Measurements from ENCODE around the gene TRPM2.
"Not testable (repeated sequence)": the region's sequence is repeated elsewhere in the genome, so short reads cannot be mapped to it uniquely, and the experiment has no call there.

TRPM2 gene

GRCh38 chr21:44354775-44355771 is 1.7 kb downstream of the TRPM2 start:
- DNase-seq (ENCODE audit: low read depth): no peak

GRCh38 chr21:44356160-44356559 is 2.7 kb downstream of the TRPM2 start:
- DNase-seq (ENCODE audit: low read depth): no peak

GRCh38 chr21:44356636-44357035 is 3.2 kb downstream of the TRPM2 start:
- no peak for DNase-seq (ENCODE audit: low read depth)

DNA sequence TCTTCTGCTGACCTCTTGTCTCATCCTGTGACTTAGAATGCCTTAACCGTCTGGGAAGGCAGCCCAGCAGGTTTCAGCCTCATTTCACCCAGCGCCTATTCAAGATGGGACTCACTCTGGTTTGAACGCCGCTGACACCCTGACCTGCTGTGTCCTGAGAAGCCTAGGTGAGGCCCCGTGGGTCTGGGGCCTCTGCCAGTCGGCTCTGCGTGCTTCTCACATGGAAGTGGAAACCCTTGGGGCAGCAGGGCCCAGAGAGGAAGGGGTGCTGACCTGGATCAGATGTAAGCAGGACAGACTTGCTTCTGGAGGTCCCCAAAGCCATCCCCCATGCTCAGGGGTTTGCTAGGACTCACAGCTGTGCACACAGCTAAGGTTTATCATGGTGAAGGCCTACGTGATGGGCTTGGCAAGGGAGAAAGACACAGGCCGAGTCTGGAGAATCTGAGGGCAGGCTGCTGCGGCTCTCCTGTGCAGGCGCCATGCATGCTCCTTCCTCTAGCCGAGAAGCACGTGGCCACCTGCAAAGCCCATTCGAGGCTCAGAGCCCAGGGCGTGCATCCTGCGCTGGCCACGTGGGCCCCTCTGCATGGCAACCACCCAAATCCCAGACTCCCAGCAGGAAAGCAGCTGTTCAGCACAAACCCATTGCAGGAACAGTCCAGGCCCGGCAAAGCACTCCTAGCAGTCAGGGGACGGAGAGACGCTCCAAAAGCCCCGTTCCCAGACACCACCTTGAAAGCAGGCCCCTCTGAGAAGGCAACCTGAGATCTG is 3.8 kb downstream of the TRPM2 start:
- no peak for DNase-seq (ENCODE audit: low read depth)

DNA sequence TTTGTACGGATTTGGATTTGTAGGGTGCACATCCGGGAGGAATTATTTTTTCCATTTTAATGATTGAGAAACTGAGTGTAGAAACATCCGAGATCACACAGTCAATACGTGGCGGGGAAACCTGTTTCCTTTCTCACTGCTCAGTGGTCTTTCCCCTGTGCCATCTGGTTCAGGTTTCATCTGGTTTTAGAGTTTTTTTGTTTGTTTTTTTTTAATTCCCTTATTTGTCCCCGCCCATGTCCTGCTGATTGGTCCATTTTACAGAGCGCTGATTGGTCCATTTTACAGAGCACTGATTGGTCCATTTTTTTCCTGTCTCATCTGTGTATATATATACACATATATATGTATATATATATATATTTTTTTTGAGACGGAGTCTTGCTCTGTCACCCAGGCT is 6.0 kb downstream of the TRPM2 start:
- no peak for DNase-seq (ENCODE audit: low read depth)

- DNase-seq (ENCODE audit: low read depth): no peak
These were observed 6.7 kb downstream of the TRPM2 start for GRCh38 chr21:44360159-44360558.

DNA sequence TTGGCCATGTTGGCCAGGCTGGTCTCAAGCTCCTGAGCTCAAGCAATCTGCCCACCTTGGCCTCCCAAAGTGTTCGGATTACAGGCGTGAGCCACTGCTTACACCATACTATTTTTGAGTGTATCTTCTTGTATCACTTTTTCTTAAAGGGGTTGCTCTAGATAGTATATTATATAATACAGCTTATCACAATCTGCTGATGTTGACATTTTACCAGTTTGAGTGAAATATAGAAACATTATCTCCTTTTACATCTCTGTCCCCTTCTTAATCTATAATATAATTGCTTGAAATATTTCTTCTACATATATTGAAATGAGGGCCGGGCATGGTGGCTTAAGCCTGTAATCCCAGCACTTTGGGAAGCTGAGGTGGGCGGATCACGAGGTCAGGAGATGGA is 8.5 kb downstream of the TRPM2 start:
- DNase-seq (ENCODE audit: low read depth): not testable (repeated sequence)

DNA sequence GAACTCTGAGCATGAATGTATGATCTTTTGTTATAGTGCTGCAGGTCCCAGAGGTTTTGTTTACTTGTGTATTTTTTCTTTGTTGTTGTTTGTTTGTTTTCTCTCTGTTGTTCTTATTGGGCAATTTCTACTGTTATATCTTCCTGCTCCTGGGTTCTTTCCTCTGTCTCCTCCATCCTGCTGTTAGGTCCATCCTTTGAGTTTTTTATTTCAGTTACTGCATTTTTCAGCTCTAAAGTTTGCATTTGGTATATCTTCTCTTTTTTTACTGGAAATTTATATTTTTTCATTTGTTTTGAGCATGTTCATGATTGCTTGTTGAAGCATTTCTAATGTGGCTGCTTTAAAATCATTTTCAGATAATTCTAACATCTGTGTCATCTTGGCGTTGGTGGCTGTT is 9.9 kb downstream of the TRPM2 start:
- no peak for DNase-seq (ENCODE audit: low read depth)

DNA sequence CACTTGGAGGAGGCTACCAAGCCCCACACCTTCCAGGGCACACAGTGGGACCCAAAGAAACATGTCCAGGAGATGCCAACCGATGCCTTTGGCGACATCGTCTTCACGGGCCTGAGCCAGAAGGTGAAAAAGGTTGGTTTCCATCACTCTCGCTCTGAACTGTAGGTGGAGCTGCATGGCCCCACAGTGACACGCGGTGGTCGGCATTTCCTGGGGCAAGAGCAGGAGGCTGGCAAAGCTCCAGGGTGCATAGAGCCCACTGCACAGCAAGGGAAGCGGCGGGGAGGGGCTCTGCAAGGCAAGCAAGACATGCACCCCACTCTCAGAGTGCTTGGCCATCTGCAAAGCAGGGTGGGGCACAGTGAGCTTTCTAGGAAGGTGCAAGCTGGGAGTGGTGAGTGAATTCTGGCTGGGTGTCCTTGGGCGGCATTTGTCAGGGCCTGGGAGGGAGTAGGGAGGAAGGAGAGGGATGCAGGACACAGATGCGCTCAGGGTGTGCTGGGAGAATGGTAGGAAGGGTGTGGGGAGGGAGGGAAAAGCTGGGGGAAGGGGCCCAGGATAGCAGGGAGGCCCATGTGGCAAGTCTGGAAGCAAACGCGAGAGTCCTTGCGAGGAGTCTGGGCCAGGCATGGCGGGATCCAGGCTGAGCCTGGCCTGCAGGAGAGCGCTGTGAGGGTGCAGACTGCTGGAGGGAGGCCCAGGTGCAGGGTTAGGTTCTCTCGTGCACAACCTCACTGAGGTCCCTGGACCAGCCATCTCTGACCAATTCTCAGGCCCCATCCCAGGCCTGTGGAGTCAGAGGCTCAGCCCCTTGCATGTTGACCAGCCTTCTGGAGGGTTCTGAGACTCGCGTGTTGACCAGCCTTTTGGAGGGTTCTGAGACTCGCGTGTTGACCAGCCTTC is 11.0 kb downstream of the TRPM2 start:
- DNase-seq (ENCODE audit: low read depth): no peak

DNA sequence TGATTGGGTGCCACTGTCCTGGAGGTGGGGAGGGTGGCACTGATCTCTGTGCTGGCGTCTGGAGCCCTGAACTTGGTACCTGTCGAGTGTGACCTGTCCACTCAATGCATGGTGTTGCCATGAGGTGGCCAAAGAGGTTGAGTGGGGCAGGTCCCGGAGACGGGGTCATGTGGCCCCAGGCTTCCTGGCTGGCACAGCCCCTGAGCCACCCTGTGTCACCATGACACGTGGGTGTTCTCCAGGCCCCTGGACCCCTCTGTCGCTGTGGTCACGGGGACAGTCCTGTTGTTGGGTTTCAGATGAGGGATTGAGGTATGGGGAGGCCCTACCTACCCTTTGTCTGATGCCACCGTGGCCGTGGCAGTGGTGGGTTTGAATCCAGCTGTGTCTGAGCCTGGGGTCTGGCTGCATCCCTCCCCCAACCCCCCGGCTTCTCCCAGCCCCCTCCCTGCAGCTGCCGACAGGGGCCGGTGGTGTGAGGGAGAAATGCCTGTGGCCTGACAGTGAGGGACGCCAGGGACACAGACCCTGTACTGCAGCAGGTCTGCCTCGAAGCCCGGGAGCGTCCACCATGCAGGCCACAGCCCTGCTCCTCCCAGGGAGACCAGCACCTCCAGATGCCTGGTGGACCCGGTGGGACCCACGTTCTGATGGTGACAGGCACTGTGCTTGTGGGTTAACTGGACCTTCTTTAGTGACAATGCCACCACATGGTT is 12.0 kb downstream of the TRPM2 start:
- no peak for DNase-seq (ENCODE audit: low read depth)

GRCh38 chr21:44365967-44366585 is 12.7 kb downstream of the TRPM2 start:
- DNase-seq (ENCODE audit: low read depth): no peak

GRCh38 chr21:44366586-44367211 is 13.3 kb downstream of the TRPM2 start:
- DNase-seq (ENCODE audit: low read depth): no peak

GRCh38 chr21:44368711-44369446 is 15.5 kb downstream of the TRPM2 start:
- DNase-seq (ENCODE audit: low read depth): no peak

DNA sequence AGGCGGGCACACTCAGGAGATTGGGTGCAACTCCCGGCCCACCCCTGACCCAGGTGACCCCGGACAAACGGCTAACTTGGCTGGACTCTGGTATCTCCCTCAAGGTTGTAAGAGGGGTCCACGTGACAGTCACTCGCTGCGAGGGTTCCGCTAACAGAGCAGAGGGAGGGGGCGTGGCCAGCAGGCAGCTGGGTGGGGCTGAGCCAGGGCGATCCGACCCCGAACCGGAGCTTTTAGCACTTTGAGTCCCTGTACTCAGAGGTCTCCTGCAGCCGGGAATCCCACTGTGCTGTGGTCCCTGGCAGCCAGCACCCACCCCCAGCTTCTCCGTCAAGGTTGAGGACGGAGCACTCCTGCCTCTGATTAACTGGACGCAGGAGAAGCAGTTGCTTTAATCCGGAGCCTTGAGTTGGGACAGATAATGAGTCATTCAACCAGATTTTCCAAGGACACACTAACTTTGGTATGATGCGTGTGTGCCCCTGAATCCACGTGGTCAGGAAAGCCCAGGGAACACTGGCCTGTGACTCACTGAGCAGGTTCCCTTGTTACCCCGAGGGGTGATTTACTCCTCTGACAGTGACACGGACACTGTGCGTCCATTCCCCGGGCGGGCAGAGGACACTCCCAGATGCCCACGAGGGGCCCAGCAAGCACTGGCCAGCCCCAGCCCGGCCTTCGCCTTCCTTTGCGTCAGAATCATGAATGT is 16.8 kb downstream of the TRPM2 start:
- no peak for DNase-seq (ENCODE audit: low read depth)

DNA sequence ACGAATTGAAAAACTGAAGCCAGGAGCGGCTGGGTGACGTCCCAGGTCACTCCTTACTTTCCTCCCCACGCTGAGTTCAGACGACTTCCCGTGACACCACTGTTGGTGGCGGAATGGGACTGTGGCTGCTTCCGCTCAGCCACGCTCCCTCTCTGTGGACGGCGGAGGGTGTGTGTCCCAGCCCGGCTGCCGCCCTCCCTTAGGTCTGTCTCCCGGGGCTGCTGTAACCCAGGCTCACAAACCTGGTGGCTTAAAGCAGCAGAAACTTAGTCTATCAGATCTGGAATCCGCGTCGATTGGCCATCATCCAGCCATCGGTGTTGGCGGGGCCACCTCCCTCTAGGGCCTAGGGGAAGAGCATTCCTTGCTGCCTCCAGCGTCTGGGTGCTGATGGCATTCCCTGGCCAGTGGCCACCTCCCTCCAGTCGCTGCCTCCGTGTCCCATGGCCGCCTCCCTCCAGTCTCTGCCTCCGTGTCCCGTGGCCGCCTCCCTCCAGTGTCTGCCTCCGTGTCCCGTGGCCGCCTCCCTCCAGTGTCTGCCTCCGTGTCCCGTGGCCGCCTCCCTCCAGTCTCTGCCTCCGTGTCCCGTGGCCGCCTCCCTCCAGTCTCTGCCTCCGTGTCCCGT is 17.5 kb downstream of the TRPM2 start:
- no peak for DNase-seq (ENCODE audit: low read depth)

- no peak for DNase-seq (ENCODE audit: low read depth)
These were observed 18.2 kb downstream of the TRPM2 start for GRCh38 chr21:44371596-44371995.

GRCh38 chr21:44372616-44373015 is 19.2 kb downstream of the TRPM2 start:
- no peak for DNase-seq (ENCODE audit: low read depth)

- DNase-seq (ENCODE audit: low read depth): no peak
These were observed 21.3 kb downstream of the TRPM2 start for GRCh38 chr21:44374601-44375280.

Measured in activated T-cell treated with anti-CD3 and anti-CD28 coated beads for 24 hours (primary cell).